NCI-H1105 (cell line): ENCODE data around the gene OARD1.
"Not testable (repeated sequence)": the region's sequence is repeated elsewhere in the genome, so short reads cannot be mapped to it uniquely, and the experiment has no call there.

Source experiments
- DNase-seq: peaks from one replicate; lab custom pipeline; 2025; lab: John Stamatoyannopoulos, UW

OARD1 gene, protein sequence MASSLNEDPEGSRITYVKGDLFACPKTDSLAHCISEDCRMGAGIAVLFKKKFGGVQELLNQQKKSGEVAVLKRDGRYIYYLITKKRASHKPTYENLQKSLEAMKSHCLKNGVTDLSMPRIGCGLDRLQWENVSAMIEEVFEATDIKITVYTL

DNA sequence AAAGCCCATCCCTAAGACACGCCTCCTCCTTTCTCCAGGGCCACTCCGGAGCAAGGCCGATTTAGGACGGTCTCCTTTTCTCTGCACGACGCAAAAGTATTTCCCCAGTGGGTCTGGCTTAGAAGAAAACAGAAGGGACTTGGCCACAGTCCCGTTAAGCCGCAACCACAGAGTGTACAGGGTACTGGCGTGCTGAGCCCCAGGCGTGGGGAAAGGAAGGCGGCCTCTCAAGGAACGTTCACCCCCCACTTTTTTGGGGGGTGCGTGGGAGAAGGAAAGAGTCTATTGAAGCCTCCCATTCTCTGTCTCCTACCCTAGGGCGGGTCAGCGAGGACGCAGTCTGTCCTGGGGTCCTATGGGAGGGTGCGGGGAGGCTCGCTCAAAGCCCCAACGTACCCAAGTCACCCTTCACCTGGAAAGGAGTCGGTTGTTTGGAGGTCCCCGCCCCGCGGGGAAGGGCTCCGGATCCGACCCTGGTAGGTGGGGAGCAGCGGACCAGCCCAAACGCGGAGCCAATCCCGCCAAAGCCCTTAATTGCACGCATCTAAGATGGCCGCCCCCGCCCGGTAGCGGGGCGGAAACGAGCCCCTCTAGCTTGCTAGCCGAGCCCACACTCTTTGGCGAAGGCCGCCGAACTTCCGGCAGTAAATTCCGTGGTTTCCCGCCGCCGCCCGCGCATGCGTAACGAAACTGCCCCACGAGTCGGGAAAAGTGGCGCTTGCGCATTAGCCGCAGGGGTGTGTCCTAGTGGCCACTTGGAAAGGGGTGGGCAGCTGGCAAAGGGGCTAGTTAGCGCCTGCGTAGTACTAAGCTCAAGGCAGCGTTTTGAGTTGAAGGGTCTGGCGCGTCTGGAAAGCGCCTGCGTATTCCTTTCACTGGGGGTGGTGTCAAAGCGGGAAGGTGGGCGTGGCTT, at the start of gene OARD1:
Gene OARD1, minus strand, starts transcription at position 434 of the 913 bp plus-strand sequence. CDS start 722 bp downstream, outside the sequence.
- DNase-seq = peak; percentile 100

DNA sequence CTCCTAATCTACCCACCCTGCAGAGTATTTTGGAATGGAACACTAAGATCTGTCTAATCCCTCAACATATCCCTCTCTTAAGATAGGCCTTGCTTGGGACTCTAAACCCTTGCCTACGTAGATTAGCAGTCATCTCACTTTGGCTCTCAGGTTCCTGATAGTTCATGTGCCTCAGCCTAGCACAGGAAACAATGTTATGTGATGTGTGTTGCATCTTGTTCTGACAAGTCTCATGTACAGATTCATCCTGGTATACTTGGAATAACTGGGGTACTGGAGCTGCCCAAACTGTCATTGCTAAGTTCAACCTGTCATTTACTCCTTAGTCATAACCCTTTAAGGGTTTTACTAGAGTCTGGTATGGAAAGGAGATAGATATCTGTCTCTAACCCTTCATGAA, 47.9 kb upstream of the OARD1 start:
- no peak for DNase-seq

DNA sequence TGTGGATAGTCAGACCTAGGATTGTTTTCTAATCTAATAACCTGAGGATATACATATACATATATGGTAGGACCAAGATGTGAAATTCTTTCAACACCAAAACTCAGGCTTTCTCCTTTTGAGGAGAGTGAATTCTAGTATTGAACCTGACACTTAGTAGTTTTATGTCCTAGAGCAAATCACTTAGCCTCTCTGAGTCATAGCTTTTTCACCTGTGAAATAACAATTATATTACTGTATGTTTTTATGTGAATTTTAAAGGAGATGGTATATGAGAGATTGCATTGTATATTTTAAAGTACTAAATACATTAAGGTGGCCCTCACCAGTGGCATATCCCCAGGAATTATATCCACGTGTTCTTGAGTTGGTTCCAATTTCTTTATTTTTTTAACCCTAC, 47.4 kb upstream of the OARD1 start:
- DNase-seq = no peak

DNA sequence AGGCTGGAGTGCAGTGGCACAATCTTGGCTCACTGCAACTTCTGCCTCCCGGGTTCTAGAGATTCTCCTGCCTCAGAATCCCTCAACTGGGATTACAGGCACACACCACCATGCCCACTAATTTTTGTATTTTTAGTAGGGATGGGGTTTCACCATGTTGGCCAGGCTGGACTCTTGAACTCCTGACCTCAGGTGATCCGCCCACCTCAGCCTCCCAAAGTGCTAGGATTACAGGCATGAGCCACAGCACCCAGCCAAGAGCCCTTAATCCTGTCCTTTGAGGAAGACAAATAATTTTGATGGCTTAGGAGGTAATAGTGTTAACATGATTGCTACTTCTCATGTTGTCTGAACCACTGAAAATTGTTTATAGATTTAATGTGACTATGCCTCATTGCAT, 42.9 kb upstream of the OARD1 start:
- DNase-seq = not testable (repeated sequence)

DNA sequence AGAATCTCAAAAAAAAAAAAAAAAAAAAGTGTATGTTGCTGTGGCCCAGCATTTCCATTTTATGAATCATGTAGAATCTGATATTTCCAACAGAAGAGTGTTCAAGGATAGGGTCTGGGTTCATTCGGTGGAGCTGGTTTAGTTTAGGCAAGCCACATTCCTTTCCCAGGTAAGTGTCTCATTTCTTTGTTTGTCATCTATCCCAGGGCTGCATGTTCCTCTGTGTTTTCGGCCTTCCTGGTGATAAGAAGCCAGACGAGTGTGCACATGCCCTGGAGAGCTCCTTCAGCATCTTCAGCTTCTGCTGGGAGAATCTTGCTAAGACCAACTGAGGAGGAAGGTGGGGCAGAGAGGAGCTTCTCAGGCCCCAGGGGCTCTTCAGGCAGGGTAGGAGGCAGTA, 38.9 kb upstream of the OARD1 start:
- DNase-seq = no peak

DNA sequence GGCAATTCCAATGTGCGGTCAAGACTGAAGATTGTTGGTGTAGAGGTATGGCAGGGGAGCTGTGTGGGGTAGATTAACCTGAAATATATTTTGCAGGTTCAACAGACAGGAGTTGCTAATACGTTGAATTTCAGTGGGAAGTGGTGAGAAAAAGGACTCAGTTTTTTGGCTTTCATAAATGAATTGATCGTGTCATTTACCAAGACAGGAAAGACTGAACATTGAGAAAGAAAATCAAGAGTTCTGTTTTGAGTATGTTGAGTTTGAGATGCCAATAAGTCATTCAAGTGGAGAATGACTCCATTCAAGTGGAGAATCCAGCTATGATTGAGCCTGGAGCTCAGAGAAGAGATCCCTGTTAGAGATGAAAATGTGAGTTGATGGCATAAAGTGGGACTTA, 31.7 kb upstream of the OARD1 start:
- DNase-seq = no peak

DNA sequence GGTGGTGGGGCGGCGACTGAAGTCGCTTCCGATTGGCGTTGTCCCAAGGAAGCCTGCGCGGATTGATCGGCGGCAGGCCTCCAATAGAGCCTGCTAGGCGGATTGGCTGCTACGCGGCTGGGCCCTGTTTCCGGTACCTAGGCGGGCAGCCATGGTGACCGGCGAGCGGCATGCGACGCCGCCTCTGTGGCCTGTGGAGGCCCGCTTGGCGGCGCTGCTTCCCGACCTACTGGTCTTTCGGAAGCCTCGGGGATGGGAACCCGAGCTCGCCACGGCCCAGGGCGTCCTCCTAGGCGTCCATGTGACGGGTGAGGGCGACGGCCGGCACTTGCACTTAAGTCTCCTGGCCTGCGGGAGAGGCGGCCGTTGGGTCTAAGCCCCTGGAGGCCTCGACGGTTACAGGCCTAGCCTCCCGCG, 28.7 kb upstream of the OARD1 start:
- DNase-seq = no peak

DNA sequence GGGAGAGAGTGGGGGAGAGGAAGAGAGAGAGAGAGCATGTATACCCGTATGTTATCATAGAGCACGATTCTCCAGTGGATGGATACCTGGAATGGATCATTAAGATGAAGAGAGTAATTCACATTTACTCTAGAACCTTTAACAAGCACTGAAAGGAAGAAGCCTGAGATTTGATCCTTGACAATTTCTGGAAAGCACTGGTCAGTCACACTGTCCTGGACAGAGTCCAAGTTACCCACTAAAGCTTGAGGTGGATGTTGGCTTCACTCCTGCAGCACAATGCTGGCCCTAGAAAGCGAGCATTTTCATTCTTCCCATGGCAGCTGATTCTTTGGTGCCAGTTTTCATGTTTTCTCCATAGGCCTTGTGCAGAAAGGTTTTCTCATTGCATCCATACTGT, 26.2 kb upstream of the OARD1 start:
- DNase-seq = no peak

DNA sequence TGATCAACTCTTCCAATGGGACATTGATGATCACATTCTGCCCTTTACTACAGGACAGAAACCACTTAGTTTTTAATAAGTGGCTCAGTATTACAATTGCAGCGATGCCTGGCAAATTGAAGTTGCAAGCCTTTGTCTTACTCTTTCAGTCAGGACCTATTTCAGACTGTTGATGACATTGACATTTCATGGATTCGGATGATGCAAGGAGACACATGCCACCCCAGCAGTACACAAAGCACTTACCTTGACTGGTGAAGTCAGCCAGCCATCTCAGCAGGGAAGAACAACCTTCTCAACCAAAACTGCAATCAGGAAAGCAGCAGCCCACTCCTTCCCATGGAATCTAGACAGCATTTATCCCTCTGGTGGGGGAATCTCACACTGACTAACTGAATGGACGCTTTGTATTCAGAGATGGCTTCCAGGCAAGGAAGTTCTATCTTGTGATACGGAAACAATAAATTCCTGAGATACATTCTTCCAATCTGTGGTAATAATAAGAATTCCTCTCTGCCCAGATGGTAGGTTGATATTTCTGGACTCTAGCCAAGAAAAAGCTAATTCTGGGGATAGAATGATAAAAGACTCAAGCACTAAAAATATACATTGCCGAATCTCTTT, 25.4 kb upstream of the OARD1 start:
- DNase-seq = no peak

DNA sequence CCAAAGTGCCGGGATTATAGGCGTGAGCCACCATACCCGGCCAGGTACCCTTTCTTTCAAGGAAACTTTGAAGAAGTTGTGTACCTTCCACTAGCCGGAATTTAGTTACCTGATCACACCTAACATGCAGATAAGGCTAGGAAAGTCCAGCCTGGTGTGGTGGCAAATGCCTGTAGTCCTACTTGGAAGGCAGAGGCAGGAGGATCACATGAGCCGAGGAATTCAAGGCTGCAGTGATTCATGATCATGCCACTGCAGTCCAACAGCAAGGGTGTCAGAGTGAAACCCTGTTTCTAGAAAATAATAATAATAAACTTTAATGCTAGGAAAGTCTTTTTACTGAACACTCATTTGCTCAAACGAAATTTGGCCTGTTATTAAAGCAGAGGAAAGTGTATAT, 21.6 kb upstream of the OARD1 start:
- DNase-seq = no peak

DNA sequence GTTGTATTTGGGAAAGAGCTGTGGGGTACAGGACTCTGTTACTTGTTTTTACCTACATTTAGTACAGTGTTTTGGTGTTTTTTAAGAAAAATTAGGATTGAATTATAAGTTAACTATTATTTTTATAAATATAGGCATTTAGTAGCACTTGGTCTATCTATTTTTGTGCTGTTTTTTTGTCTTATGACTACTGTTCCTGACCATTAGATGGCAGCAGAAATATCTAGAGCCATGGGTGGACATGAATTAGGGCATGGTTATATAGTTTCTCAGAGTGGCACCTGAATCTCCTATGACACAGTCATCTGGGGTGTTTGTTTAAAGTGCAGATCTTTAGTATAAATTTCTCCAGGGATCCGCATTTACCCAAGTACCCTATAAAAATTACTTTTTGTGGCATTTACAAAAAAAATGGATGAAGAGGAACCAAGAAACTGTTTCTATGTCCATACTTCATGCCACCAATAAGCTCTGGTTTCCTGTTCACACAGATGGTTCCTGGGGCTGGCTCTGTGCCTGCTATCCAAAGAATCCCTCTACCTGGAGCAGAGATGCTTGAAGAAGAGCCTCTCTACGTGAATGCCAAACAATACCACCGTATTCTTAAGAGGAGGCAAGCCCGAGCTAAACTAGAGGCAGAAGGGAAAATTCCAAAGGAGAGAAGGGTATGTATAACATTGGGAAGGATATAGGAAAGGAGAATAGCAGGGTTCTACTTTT, 20.4 kb upstream of the OARD1 start:
- DNase-seq = no peak

DNA sequence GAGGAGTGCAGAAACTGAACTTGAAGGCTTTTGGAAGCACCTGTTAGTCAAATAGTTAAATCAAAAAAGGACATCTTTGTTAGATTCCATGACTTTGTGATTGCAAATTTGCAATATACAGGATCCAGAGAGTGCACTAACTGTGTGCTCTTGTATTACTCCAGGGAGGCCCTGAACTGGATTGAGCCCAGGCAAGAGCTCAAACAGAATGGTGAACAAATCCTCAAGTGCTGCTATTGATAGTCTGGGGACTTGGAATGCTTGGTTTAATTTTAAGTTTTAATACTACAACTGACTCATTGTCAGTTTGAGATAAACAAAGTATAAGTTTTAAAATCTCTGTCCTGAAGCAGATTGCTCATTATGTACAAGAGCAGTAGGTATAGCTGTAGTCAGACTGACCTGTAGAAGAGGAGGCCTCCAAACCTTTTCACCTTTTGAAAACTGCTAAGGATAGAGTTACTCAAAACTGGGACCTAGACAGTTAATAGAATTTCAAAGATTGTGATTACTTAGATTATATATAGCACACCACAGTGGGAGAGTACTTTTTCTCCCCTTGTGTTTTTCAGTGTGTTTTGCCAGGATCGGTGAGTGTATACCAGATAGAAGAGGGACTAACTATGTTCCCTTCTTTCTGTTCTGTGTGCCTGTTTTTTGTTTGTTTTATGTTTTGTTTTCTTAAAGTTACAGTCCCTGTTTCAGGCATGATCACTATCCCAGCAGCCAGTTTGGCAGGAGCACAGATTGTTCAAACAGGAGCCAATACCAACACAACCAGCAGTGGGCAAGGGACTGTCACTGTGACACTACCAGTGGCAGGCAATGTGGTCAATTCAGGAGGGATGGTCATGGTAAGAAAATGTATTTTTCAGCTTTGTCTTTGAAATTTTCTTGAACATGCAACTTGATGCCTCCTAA, 18.9 kb upstream of the OARD1 start:
- DNase-seq = no peak

DNA sequence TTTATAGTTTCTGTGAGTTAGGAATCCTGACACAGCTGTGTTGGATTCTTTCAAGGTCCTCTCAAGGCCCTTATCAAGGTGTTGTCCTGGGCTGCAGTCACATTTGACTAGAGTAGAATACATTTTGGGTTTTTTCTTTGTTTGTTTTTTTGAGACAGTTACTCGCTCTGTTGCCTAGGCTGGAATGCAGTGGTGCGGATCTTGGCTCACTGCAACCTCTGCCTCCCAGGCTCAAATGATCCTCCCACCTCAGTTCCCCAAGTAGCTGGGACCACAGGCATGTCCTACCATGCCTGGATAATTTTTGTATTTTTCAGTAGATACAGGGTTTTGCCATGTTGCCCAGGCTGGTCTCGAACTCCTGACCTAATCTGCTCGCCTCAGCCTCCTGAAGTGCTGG, 16.3 kb upstream of the OARD1 start:
- no peak for DNase-seq

DNA sequence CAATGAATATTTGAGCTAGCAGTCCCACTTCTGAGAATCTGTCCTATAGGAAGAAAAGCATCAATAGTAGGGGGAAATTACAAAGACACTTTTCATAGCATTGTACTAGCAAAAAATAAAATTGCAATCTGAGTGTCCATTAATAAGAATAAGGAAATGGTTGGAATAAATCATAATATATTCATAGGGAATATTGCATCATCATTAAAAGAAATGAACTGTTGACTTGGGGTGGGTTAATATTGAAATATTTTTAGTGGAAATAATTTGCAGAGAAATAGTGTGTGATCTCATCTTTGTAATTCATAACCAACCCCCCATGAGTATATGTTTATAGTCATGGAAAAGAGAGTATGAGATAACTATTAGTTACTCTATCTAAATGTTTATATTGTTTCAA, 13.0 kb upstream of the OARD1 start:
- DNase-seq = no peak

DNA sequence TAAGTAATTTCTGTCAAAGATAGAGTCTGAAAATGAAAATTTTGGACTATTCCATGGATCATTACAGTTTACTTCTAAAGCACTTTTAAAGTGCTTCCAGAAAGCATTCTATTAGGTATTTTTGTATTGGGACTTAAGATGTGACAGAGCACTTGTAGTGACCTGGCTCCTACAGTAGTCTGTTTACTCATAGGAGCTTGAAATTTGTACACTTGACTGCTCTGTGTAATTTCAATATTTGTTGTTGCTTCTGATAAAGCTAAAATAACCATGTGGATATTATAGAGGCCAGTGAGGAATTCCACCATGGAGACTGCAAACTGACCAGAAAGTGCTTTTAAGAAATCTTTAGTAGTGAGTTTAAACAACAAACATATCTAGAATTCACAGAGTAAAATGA, 10.9 kb upstream of the OARD1 start:
- DNase-seq = no peak

DNA sequence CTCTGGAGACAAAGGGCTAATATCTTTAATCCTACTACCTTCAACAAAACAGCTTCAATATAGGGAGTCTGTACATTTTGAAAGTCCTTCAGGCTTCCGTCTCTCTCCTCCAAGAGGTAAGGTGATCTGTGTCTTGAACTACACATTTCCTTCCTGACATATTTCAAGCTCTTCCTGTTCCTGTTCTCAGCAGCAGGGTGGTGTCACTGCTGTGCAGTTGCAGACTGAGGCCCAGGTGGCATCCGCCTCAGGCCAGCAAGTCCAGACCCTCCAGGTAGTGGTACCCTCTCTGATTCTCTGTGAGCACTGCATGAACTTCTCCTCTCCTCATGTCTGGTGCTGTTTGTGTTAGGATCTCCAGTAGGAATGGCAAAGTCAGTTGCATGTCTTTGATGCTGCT, 8.5 kb upstream of the OARD1 start:
- DNase-seq = no peak

DNA sequence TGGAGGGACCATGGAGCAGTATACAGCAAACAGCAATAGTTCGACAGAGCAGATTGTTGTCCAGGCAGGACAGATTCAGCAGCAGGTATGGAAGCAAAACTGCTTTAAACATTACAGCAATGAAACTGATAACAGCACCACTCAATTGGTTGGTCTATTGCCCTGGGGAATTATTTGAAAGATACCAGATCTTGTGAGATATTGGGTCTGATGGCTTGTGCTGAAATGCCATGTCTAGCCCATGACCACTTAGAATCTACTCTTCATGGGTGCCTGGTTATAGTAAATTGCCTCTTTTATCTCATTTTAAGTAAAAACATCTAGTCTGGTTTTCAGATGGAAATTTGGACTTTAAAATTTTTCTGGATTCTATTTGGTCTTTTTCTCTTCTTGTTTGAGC, 6.9 kb upstream of the OARD1 start:
- no peak for DNase-seq

DNA sequence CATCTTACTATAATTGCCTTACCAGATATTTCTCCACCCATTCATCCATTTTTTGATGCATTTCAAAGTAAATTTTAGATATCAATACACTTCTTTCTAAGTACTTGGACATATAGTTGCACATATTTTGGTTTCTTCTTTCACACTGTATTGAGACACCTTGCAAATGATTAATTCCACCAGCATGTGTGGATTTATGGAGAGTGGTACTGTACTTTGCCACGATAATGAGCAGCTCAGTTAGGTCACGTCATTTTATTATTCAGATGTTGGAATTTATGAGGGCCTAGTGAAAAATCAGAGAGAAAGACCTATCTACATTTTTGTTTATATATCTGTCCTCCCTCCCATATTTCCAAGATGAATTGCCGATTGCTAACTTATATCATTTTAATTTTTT, 5.9 kb upstream of the OARD1 start:
- no peak for DNase-seq

DNA sequence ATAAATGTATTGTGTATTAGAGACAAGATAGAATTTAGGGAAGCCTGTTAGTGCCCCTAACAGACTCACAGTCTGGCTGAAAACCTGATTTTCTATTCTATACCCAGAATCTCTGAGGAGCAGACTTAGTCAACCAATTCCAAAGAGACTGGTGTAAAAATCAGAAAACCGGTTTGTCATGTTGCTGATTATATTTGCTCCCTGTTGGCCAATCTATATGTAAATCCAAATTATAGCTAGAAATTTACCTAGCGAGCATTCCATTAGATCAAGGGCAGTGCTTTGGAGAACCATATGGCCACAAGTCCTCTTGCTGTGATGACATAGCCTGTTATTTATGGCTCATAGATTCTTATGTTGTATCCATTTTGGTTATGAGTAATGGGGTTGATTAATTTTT, 5.4 kb upstream of the OARD1 start:
- no peak for DNase-seq

DNA sequence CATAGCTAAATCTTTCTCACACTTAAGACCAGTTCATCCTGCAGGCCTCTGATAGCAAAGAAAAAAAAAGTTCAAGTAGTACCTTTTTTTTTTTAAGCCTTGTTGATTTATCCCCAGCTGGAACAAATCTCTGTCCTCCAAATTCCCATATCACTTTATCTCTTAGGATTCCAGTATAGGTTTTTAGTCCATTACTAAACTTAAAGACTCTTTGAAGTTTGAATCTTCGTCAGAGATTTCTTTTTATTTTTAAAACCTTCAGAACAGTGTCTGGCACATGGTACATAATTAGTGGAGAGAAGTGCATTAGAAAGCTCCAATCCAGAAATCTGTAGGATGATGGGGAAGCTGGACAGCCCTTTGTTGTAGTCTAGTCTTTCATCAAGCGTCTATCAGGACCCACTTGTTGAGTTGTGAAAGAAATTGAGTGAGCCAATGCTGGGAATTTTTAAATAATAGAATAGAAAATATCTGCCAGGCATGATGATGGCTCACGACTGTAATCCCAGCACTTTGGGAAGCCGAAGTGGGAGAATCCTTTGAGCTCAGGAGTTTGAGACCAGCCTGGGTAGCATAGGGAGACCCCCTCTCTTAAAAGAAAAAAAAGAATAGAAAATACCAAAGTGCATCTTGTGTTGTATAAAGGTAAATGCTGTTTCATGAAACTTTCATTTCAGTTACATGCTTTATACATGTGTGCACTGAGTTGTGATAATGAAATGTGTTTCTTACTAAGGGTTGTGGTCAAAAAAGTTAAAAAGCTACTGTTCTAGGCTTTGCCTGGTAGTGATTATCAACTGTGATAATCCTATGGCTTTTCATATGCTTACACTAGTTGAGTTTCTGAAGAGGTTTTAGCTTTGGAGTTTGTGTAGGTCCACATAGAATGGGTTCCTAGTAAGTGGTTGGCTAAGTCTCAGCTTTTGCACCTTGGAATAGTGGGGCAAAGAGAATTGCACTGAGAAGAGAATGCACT, 3.8 kb upstream of the OARD1 start:
- no peak for DNase-seq
